Nephron (organoid): Measurements from ENCODE around the gene CCDC24.
A peak's percentile ranks its signal among the peaks of the same experiment; 100 is the strongest.

Experiments
- H3K27ac Mint-ChIP-seq, 3 experiments: 2 replicates each; pipeline ENCODE4 v1.8.0; 2020; ENCODE audit warnings: mixed read lengths in 3 of 3, mild to moderate bottlenecking in 2 of 3, moderate library complexity in 1 of 3
- H3K27me3 Mint-ChIP-seq: 2 replicates; pipeline ENCODE4 v1.8.0; 2021; ENCODE audit warnings: low read depth, mild to moderate bottlenecking, moderate library complexity, mixed read lengths
- H3K36me3 Mint-ChIP-seq: 2 replicates; pipeline ENCODE4 v1.8.0; 2020; ENCODE audit warnings: low read depth, mixed read lengths
- H3K4me1 Mint-ChIP-seq: 2 replicates; pipeline ENCODE4 v1.8.0; 2020; ENCODE audit warnings: mixed read lengths
- H3K4me3 Mint-ChIP-seq, 3 experiments: 2 replicates each; pipeline ENCODE4 v1.8.0; 2020; ENCODE audit warnings: mild to moderate bottlenecking in 3 of 3, mixed read lengths in 3 of 3, moderate library complexity in 2 of 3
- H3K9me3 Mint-ChIP-seq: 2 replicates; pipeline ENCODE4 v1.8.0; 2020; ENCODE audit warnings: mixed read lengths
- TF ChIP-seq, protein P1 (sequence below), 3 experiments: fragments of 200-600 bp; sonication (generic); IDR thresholded peaks; one replicate each; pipeline ENCODE4 v1.5.0; 2021; ENCODE audit warnings: antibody characterized with exemption in 3 of 3; ENCODE audit not compliant: unreplicated experiment in 3 of 3

Gene CCDC24

DNA sequence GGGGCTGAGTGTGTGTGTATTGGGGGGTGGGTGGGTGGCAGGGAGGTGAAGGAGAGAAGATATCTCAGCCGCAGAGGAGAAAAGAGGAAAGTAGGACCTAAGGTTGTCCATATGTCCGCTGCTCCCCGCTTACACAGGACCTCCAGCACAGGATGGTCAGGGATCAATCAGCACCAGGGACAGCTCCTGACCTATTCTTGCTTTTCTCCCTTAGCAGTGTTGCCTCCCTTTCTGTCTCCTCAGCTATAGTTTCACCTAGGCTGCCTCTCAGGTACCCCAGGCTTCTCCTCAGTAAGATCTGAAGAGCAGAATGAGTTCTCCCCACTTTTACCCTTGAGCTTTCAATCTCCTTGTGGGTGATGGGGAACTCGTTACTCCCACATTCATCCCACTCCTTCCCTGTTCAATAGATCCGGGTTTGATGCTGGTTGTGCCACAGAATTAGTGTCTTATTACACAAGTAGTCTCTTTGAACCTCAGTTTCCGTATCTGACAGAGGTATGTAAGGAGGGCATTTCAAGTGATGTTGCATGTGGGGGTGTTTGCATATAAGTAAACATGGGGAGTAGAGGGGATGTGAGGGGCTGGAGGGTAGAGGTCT, 23.0 kb upstream of the CCDC24 start:
- TF ChIP-seq, protein P1, sequence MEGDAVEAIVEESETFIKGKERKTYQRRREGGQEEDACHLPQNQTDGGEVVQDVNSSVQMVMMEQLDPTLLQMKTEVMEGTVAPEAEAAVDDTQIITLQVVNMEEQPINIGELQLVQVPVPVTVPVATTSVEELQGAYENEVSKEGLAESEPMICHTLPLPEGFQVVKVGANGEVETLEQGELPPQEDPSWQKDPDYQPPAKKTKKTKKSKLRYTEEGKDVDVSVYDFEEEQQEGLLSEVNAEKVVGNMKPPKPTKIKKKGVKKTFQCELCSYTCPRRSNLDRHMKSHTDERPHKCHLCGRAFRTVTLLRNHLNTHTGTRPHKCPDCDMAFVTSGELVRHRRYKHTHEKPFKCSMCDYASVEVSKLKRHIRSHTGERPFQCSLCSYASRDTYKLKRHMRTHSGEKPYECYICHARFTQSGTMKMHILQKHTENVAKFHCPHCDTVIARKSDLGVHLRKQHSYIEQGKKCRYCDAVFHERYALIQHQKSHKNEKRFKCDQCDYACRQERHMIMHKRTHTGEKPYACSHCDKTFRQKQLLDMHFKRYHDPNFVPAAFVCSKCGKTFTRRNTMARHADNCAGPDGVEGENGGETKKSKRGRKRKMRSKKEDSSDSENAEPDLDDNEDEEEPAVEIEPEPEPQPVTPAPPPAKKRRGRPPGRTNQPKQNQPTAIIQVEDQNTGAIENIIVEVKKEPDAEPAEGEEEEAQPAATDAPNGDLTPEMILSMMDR (IDR thresholded peaks at IDR 0.05; ENCODE audit: unreplicated experiment in 3 of 3), result no peak
- no peaks in the 10 kb centered on the region for H3K9me3 Mint-ChIP-seq
- no peak overlapping the region for H3K27ac Mint-ChIP-seq
- peaks cover 16% of the 10 kb centered on the region for H3K4me1 Mint-ChIP-seq
- H3K4me3 Mint-ChIP-seq, result peak overlapping the region; percentile 40 to 62 (median 46)
- no peaks in the 10 kb centered on the region for H3K27me3 Mint-ChIP-seq
- peaks cover 13% of the 10 kb centered on the region for H3K36me3 Mint-ChIP-seq

DNA sequence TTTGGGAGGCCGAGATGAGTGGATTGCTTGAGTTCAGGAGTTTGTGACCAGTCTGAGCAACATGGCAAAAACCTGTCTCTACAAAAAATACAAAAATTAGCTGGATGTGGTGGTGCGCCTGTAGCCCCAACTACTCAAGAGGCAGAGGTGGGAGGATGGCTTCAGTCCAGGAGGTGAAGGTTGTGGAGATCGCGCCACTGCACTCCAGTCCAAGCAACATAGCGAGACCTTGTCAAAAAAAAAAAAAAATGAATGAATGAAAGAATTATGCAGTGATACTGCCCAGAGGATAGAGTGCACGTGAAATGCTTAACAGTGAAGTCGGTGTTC, 22.0 kb upstream of the CCDC24 start:
- Mint-ChIP-seq H3K27me3 (no peaks in the 10 kb centered on the region), H3K36me3 (peaks cover 13% of the 10 kb centered on the region), H3K27ac (peak overlapping the region in 1 of 3 experiments; percentile 35), H3K9me3 (no peaks in the 10 kb centered on the region), H3K4me3 (peak overlapping the region; percentile 93 to 96 (median 94)), H3K4me1 (peaks cover 24% of the 10 kb centered on the region)
- TF ChIP-seq, protein P1 (IDR thresholded peaks at IDR 0.05; ENCODE audit: unreplicated experiment in 3 of 3), result no peak

DNA sequence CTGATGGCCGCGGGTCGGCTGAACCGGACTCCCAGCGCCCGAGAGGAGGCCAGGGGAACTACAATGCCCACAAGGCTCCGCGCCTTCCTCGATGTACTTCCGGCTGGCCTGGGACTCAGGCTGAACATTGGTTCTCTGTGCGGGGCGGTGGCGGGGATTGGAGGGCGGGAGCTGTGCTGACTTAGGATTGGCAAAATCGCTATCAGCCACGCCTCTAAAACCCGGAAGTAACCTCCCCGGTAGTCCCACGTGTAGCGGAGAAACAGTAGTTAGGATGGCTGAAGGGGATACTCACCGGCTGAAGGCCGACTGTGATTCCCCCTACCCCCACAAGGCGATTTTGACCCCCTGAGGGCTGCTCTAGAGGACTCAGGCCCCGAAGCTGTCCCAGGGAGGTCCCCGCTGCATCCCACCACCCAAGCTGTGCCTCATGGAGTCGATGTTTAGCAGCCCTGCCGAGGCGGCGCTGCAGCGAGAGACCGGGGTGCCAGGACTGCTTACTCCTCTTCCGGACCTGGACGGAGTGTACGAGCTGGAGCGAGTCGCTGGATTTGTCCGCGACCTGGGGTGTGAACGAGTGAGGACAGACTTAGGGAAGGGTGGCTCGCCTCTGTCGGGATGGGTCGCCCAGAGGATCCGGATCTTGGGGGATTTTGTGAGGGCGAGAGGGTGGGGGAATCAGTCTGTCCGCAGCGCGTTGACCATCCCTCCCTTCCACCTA, 21.5 kb upstream of the CCDC24 start, which contains the start of gene DPH2:
DPH2 (plus strand) TSS at position 265 of the 721 bp plus-strand sequence; CDS start at position 431, 166 bp downstream.
- TF ChIP-seq, protein P1 (IDR thresholded peaks at IDR 0.05; ENCODE audit: unreplicated experiment in 3 of 3), result no peak
- H3K36me3 Mint-ChIP-seq, result peaks cover 13% of the 10 kb centered on the region
- peaks cover 25% of the 10 kb centered on the region for H3K4me1 Mint-ChIP-seq
- H3K4me3 Mint-ChIP-seq, result peak within 1 kb of the TSS; percentile 93 to 96 (median 94)
- peak within 1 kb of the TSS in 1 of 3 experiments; percentile 35 for H3K27ac Mint-ChIP-seq
- H3K9me3 Mint-ChIP-seq, result no peaks in the 10 kb centered on the region
- H3K27me3 Mint-ChIP-seq, result no peaks in the 10 kb centered on the region

DNA sequence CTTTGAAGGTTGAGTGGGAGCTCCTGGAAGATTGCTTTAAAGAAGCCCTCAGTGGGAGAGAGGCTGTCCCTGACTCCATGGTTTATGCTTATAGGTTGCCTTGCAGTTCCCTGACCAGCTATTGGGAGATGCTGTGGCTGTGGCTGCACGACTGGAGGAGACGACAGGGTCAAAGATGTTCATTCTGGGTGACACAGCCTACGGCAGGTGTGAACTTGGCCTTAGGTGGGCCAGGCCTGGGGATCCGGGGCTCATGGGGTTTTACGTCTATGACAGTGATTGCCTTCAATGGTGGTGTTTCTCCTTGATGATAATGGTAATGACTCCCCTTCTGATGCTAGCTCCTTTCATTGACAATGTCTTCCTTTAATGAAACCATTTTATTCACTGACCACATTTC, 20.9 kb upstream of the CCDC24 start:
- Mint-ChIP-seq H3K9me3 (no peaks in the 10 kb centered on the region), H3K4me3 (peak overlapping the region; percentile 93 to 96 (median 94)), H3K27ac (no peak overlapping the region), H3K36me3 (peaks cover 13% of the 10 kb centered on the region), H3K4me1 (peaks cover 25% of the 10 kb centered on the region), H3K27me3 (no peaks in the 10 kb centered on the region)
- TF ChIP-seq, protein P1 (IDR thresholded peaks at IDR 0.05; ENCODE audit: unreplicated experiment in 3 of 3), result no peak

DNA sequence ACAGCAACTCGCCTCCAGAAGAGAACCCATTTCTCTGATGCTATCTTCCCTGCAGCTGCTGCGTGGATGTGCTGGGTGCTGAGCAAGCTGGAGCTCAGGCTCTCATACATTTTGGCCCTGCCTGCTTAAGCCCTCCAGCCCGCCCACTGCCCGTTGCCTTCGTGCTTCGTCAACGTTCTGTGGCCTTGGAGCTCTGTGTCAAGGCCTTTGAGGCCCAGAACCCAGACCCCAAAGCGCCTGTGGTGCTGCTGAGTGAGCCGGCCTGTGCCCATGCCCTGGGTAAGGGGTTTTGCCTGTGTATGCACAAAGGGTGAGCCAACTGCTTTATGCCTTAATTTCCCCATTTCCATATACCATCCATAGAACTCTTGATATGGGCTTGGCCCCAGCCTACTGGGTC, 20.5 kb upstream of the CCDC24 start:
- Mint-ChIP-seq H3K9me3 (no peaks in the 10 kb centered on the region), H3K27me3 (no peaks in the 10 kb centered on the region), H3K4me1 (peaks cover 27% of the 10 kb centered on the region), H3K4me3 (peak overlapping the region; percentile 93 to 96 (median 94)), H3K27ac (no peak overlapping the region), H3K36me3 (peaks cover 13% of the 10 kb centered on the region)
- TF ChIP-seq, protein P1 (IDR thresholded peaks at IDR 0.05; ENCODE audit: unreplicated experiment in 3 of 3), result no peak
